KMS-11 (cell line): ENCODE results near the gene TRIM66.

ENCODE experiments used
- H2AFZ ChIP-seq: fragments of 200-600 bp; sonication (generic); 2 replicates; pipeline ENCODE4 v1.6.1; 2016; ENCODE audit warnings: antibody characterized with exemption, mixed run types, low read depth
- H3K27ac ChIP-seq: fragments of 200-600 bp; sonication (generic); 2 replicates; pipeline ENCODE4 v1.6.1; 2016; ENCODE audit warnings: mild to moderate bottlenecking, mixed run types
- H3K27me3 ChIP-seq: fragments of 200-600 bp; sonication (generic); 2 replicates; pipeline ENCODE4 v1.6.1; 2017; ENCODE audit warnings: mild to moderate bottlenecking, low read depth, mixed run types, moderate library complexity; ENCODE audit not compliant: insufficient read depth
- H3K36me3 ChIP-seq: fragments of 200-600 bp; sonication (generic); 2 replicates; pipeline ENCODE4 v1.6.1; 2017; ENCODE audit warnings: mild to moderate bottlenecking, mixed run types; ENCODE audit not compliant: insufficient read depth
- H3K4me1 ChIP-seq: fragments of 200-600 bp; sonication (generic); 2 replicates; pipeline ENCODE4 v1.6.1; 2016; ENCODE audit warnings: mild to moderate bottlenecking, low read depth, mixed run types; ENCODE audit not compliant: poor library complexity, severe bottlenecking
- H3K4me2 ChIP-seq: fragments of 200-600 bp; sonication (generic); 2 replicates; pipeline ENCODE4 v1.7.0; 2016; ENCODE audit warnings: mild to moderate bottlenecking, mixed run types
- H3K4me3 ChIP-seq: fragments of 200-600 bp; sonication (generic); IDR thresholded peaks from 2 replicates; pipeline ENCODE4 v1.6.1; 2017; ENCODE audit warnings: low read depth, low read length, mixed read lengths; ENCODE audit not compliant: insufficient read depth
- H3K79me2 ChIP-seq: fragments of 200-600 bp; sonication (generic); 2 replicates; pipeline ENCODE4 v1.6.1; 2016; ENCODE audit warnings: low read depth, mixed run types; ENCODE audit not compliant: insufficient read depth
- H3K9ac ChIP-seq: fragments of 200-600 bp; sonication (generic); 2 replicates; pipeline ENCODE4 v1.6.1; 2016; ENCODE audit warnings: mild to moderate bottlenecking, mixed run types
- H4K20me1 ChIP-seq: fragments of 200-600 bp; sonication (generic); 2 replicates; pipeline ENCODE4 v1.6.1; 2016; ENCODE audit warnings: mild to moderate bottlenecking, mixed run types; ENCODE audit not compliant: insufficient read depth
- TF ChIP-seq, protein P1 (sequence below): fragments of 200-600 bp; sonication (generic); conservative IDR thresholded peaks from 2 replicates; pipeline ENCODE4 v1.6.1; 2017; ENCODE audit warnings: low read depth, mild to moderate bottlenecking, antibody characterized with exemption, low read length, moderate library complexity, mixed read lengths

Gene TRIM66

DNA sequence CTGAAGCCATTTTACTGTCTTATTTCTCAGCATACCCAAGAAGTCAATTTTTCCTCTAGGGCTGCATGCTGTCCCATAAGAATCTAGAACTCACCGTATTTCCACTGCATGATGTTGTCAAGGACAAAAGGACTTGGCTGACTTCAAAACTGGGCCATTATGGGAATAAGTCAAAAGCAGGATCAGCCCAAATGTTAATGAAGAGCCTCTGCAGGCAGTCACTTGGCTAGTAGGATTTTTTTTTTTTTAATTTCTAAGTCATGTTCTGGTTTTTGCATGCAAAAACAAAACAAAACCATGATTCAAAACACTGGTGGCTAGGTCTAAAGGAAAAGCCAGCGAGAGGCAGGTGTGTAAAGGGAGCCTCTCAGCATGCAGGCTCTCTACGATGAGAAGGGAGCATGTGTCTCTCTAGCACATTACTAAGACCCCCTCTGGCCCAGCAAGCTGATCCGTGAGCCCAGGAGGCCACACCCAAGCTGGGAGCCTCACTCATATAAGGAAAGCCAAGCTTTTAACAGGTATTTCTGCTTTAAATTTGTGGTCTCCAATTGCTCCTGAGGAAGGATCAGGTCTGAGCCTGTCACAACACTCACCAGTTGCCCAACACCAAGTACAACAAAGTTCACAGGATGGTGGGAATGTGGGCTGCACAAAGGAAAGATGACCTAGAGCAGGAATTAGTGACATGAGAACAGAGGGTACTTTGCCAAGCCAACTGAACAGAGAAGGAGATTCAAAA lies 67.0 kb downstream of the TRIM66 start:
- Histone ChIP-seq H2AFZ (no peak overlapping the region), H3K79me2 (no peaks in the 10 kb centered on the region), H3K4me1 (peaks cover 13% of the 10 kb centered on the region), H3K27me3 (no peaks in the 10 kb centered on the region), H3K9ac (no peak overlapping the region), H4K20me1 (no peaks in the 10 kb centered on the region), H3K4me2 (no peak overlapping the region), H3K36me3 (no peaks in the 10 kb centered on the region), H3K4me3 (no peak overlapping the region), H3K27ac (no peak overlapping the region)
- TF ChIP-seq, protein P1, sequence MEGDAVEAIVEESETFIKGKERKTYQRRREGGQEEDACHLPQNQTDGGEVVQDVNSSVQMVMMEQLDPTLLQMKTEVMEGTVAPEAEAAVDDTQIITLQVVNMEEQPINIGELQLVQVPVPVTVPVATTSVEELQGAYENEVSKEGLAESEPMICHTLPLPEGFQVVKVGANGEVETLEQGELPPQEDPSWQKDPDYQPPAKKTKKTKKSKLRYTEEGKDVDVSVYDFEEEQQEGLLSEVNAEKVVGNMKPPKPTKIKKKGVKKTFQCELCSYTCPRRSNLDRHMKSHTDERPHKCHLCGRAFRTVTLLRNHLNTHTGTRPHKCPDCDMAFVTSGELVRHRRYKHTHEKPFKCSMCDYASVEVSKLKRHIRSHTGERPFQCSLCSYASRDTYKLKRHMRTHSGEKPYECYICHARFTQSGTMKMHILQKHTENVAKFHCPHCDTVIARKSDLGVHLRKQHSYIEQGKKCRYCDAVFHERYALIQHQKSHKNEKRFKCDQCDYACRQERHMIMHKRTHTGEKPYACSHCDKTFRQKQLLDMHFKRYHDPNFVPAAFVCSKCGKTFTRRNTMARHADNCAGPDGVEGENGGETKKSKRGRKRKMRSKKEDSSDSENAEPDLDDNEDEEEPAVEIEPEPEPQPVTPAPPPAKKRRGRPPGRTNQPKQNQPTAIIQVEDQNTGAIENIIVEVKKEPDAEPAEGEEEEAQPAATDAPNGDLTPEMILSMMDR = no peak

DNA sequence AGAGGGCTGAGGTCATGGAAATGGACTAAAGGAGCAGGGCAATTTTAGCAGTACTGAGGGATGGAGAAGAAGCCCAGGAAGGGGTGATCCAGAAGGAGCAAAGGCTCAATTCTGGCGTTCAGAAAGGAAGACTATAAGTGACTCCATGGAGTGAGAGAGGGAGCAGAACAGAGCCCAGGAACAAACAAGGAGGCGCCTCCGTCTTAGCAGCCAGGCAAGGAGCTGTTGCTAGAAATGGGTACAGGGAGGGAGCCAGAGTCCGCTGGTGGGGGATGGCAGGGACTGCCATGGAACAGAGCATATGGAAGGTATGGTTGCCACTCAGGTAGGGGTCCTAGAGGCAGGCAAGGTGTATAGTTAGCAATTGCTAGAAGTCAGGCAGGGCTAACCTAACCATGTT lies 68.0 kb downstream of the TRIM66 start:
- H3K36me3 ChIP-seq = no peaks in the 10 kb centered on the region
- no peak overlapping the region for H3K4me2 ChIP-seq
- H4K20me1 ChIP-seq = no peaks in the 10 kb centered on the region
- no peak overlapping the region for H2AFZ ChIP-seq
- no peak overlapping the region for H3K27ac ChIP-seq
- no peaks in the 10 kb centered on the region for H3K27me3 ChIP-seq
- H3K79me2 ChIP-seq = no peaks in the 10 kb centered on the region
- H3K4me3 ChIP-seq = no peak overlapping the region
- TF ChIP-seq, protein P1 = no peak
- no peak overlapping the region for H3K9ac ChIP-seq
- H3K4me1 ChIP-seq = peaks cover 13% of the 10 kb centered on the region

DNA sequence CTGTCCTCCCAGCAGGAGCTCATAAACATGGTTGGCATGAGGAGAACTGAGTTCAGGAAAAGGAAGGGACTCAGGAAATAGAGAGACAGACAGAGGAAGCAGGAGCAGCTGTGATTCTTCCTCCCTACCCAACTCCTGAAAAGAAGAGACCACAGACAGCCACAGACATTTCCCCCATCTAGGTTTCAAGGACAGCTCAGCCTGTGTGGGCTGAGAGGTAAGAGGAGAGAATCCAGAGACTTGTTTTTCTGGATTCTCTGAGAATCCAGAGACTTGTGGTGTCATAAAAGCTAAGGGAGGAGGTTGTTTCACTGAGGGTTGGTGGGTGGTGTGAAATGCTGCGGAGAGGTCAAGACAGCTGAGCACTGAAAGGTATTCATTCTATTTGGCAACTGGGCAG lies 69.4 kb downstream of the TRIM66 start:
- no peak overlapping the region for H3K27ac ChIP-seq
- H4K20me1 ChIP-seq = no peaks in the 10 kb centered on the region
- no peaks in the 10 kb centered on the region for H3K27me3 ChIP-seq
- H3K9ac ChIP-seq = no peak overlapping the region
- H3K36me3 ChIP-seq = no peaks in the 10 kb centered on the region
- no peaks in the 10 kb centered on the region for H3K79me2 ChIP-seq
- H3K4me3 ChIP-seq = no peak overlapping the region
- no peak overlapping the region for H2AFZ ChIP-seq
- no peak overlapping the region for H3K4me2 ChIP-seq
- H3K4me1 ChIP-seq = peaks cover 13% of the 10 kb centered on the region
- TF ChIP-seq, protein P1 = no peak

DNA sequence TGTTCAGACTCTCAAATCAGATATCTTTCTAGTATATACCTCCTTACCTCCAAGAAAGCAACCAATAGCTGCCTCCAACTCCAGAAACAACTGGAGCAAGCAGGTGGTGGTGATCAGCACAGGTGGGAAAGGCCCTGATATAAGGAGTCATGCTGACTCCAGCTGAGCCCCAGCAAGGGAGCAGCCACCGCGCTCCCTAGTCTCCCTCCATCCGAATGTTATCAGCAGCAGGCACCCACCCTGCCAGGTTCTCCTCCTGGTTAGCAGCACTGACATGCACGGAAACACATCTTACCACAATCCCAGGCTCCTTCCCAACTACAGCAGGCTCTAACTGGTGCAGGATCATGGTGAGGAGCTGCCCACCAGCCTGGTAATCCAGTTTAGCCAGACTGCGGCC lies 69.9 kb downstream of the TRIM66 start:
- TF ChIP-seq, protein P1 = no peak
- H3K36me3 ChIP-seq = no peaks in the 10 kb centered on the region
- peaks cover 13% of the 10 kb centered on the region for H3K4me1 ChIP-seq
- H3K4me3 ChIP-seq = no peak overlapping the region
- no peaks in the 10 kb centered on the region for H3K79me2 ChIP-seq
- H3K27me3 ChIP-seq = no peaks in the 10 kb centered on the region
- no peak overlapping the region for H3K4me2 ChIP-seq
- no peak overlapping the region for H2AFZ ChIP-seq
- no peaks in the 10 kb centered on the region for H4K20me1 ChIP-seq
- no peak overlapping the region for H3K27ac ChIP-seq
- H3K9ac ChIP-seq = no peak overlapping the region
